M059J (cell line): ENCODE measurements around the gene MAPKAPK5. TPM values are rescaled to one million over a fixed set of nuclear protein-coding genes. Genes with fewer than 3 reads are reported as not detected.
A peak's percentile ranks its signal among the peaks of the same experiment; 100 is the strongest.
"Not testable (repeated sequence)": the region's sequence is repeated elsewhere in the genome, so short reads cannot be mapped to it uniquely, and the experiment has no call there.

Source experiments
- DNase-seq: peaks from one replicate; pipeline ENCODE4 v3.0.0-alpha.2; 2012; ENCODE audit warnings: low read depth
- total RNA-seq: library from RNA; depleted of rRNA; stranded (reverse); fragments of >200 nt; shearing (Covaris generic); gene quantifications from 2 replicates; pipeline ENCODE4 v1.2.3, GENCODE V29; 2014; rRNA removed

Gene MAPKAPK5
- 24.0 and 38.8 TPM in 2 replicates for total RNA-seq

GRCh38 chr12:111841750-111842555, at the start of gene MAPKAPK5:
Gene MAPKAPK5, plus strand, starts transcription at chr12:111842228. Its CDS starts 506 bp downstream, at chr12:111842734.
- peak; percentile 86 for DNase-seq

- no peak for DNase-seq
Observed at GRCh38 chr12:111792856-111793235, 49.2 kb upstream of the MAPKAPK5 start.

GRCh38 chr12:111798182-111798581, 43.8 kb upstream of the MAPKAPK5 start:
- DNase-seq: no peak

- DNase-seq: no peak
Observed at GRCh38 chr12:111799758-111800157, 42.3 kb upstream of the MAPKAPK5 start.

GRCh38 chr12:111803038-111803626, 38.9 kb upstream of the MAPKAPK5 start:
- DNase-seq: no peak

- no peak for DNase-seq
Observed at GRCh38 chr12:111803851-111804250, 38.2 kb upstream of the MAPKAPK5 start.

GRCh38 chr12:111806304-111806703, 35.7 kb upstream of the MAPKAPK5 start:
- DNase-seq: no peak

GRCh38 chr12:111807232-111807631, 34.8 kb upstream of the MAPKAPK5 start:
- no peak for DNase-seq

GRCh38 chr12:111812881-111813741, 28.9 kb upstream of the MAPKAPK5 start:
- DNase-seq: peak; percentile 76

GRCh38 chr12:111816065-111816615, 25.9 kb upstream of the MAPKAPK5 start:
- no peak for DNase-seq

- not testable (repeated sequence) for DNase-seq
Observed at GRCh38 chr12:111816898-111817297, 25.1 kb upstream of the MAPKAPK5 start.

- no peak for DNase-seq
Observed at GRCh38 chr12:111818340-111818739, 23.7 kb upstream of the MAPKAPK5 start.

- DNase-seq: peak; percentile 40
Observed at GRCh38 chr12:111819191-111820158, 22.6 kb upstream of the MAPKAPK5 start.

GRCh38 chr12:111820828-111821227, 21.2 kb upstream of the MAPKAPK5 start:
- not testable (repeated sequence) for DNase-seq

- DNase-seq: no peak
Observed at GRCh38 chr12:111822886-111823285, 19.1 kb upstream of the MAPKAPK5 start.

- DNase-seq: no peak
Observed at GRCh38 chr12:111823891-111824290, 18.1 kb upstream of the MAPKAPK5 start.

- not testable (repeated sequence) for DNase-seq
Observed at GRCh38 chr12:111824312-111824711, 17.7 kb upstream of the MAPKAPK5 start.

GRCh38 chr12:111825509-111825908, 16.5 kb upstream of the MAPKAPK5 start:
- no peak for DNase-seq

- DNase-seq: no peak
Observed at GRCh38 chr12:111826316-111826715, 15.7 kb upstream of the MAPKAPK5 start.

- no peak for DNase-seq
Observed at GRCh38 chr12:111826992-111827391, 15.0 kb upstream of the MAPKAPK5 start.

- no peak for DNase-seq
Observed at GRCh38 chr12:111827907-111828306, 14.1 kb upstream of the MAPKAPK5 start.
